ENCODE measurements around the gene SEPHS2.
A peak's percentile ranks its signal among the peaks of the same experiment; 100 is the strongest.

DNA sequence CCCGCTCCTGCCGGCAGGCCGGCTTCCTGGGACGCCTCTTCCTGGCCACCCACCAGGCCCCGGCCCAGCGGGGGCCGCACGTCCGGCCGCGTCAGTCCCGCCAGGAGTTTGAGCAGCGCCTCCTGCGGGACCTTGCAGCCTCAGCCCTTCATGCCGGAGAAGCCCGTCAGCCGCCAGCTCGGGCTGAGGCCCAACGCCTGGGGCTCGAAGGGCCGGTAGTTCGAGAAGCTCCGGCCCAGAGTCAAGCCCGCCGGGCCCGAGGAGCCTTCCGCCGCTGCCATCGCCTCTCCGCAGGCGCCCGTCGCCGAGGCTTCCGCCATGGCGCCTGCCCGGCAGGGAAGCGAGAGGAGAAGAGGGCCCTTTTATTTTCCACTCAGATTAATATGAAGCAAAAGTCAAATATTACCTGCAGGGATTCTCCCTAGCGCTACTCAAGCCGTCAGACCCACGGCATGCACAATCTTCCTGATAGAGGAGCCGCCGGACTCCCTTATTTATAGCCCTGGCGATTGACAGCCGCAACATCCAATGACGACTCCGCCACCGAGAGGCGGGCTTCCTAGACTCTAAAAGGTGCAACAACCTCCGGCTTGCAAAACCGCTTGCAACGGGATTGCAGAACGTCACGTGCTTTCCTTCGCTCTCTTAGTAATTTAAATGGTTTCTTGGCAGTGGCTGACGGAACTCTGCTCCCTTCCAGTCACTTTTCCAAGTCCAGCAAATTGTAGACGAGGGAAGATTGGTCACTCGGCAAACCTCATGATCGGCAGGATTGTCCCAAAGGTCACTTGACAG lies at the start of gene SEPHS2:
- TF ChIP-seq, protein P1, sequence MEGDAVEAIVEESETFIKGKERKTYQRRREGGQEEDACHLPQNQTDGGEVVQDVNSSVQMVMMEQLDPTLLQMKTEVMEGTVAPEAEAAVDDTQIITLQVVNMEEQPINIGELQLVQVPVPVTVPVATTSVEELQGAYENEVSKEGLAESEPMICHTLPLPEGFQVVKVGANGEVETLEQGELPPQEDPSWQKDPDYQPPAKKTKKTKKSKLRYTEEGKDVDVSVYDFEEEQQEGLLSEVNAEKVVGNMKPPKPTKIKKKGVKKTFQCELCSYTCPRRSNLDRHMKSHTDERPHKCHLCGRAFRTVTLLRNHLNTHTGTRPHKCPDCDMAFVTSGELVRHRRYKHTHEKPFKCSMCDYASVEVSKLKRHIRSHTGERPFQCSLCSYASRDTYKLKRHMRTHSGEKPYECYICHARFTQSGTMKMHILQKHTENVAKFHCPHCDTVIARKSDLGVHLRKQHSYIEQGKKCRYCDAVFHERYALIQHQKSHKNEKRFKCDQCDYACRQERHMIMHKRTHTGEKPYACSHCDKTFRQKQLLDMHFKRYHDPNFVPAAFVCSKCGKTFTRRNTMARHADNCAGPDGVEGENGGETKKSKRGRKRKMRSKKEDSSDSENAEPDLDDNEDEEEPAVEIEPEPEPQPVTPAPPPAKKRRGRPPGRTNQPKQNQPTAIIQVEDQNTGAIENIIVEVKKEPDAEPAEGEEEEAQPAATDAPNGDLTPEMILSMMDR (IDR thresholded peaks at IDR 0.05): peak in 3 of 4 experiments; percentile 20 to 46 (median 45)
- TF ChIP-seq POLR2AphosphoS5 (IDR thresholded peaks at IDR 0.05): peak; percentile 100
